Chondrocyte (in vitro differentiated cells): ENCODE measurements around the gene DOCK7. TPM values are rescaled to one million over a fixed set of nuclear protein-coding genes. Genes with fewer than 3 reads are reported as not detected.

Experiments
- DNase-seq: peaks from one replicate; pipeline ENCODE4 v3.0.0; 2021; ENCODE audit warnings: mixed read lengths, low spot score
- H3K27ac Mint-ChIP-seq: one replicate; pipeline ENCODE4 v1.8.0; 2021; ENCODE audit warnings: mild to moderate bottlenecking, moderate library complexity, mixed read lengths; ENCODE audit not compliant: unreplicated experiment
- H3K27me3 Mint-ChIP-seq: 2 replicates; pipeline ENCODE4 v1.8.0; 2021; ENCODE audit warnings: low read depth, mixed read lengths
- H3K36me3 Mint-ChIP-seq: 2 replicates; pipeline ENCODE4 v1.8.0; 2021; ENCODE audit warnings: low read depth, mixed read lengths
- H3K4me1 Mint-ChIP-seq: 2 replicates; pipeline ENCODE4 v1.8.0; 2021; ENCODE audit warnings: low read depth, mild to moderate bottlenecking, mixed read lengths
- H3K4me3 Mint-ChIP-seq: one replicate; pipeline ENCODE4 v1.8.0; 2021; ENCODE audit warnings: mild to moderate bottlenecking, moderate library complexity, mixed read lengths; ENCODE audit not compliant: unreplicated experiment
- H3K9me3 Mint-ChIP-seq: 2 replicates; pipeline ENCODE4 v1.8.0; 2021; ENCODE audit warnings: low read depth, mixed read lengths
- CTCF ChIP-seq: fragments of 200-600 bp; sonication (generic); IDR thresholded peaks from 2 replicates; pipeline ENCODE4 v1.5.0; 2021; ENCODE audit warnings: antibody characterized with exemption, mild to moderate bottlenecking, moderate library complexity
- total RNA-seq: library from RNA; stranded (reverse); gene quantifications from 3 replicates; pipeline ENCODE4 v1.2.1, GENCODE V29; 2021

Gene DOCK7
- total RNA-seq, 1 donor from 2014 or later, result 88.4 TPM

- Mint-ChIP-seq H3K4me3 (peak overlapping the region; percentile 91), H3K36me3 (peaks cover 4% of the 10 kb centered on the region), H3K27ac (peak overlapping the region; percentile 85), H3K4me1 (peaks cover 48% of the 10 kb centered on the region), H3K9me3 (no peaks in the 10 kb centered on the region), H3K27me3 (no peaks in the 10 kb centered on the region)
- TF ChIP-seq CTCF, result no peak
- DNase-seq, result no peak
These were observed 250.0 kb downstream of the DOCK7 start for GRCh38 chr1:62438163-62438562.

- peak overlapping the region; percentile 91 for H3K4me3 Mint-ChIP-seq
- no peaks in the 10 kb centered on the region for H3K27me3 Mint-ChIP-seq
- no peak for DNase-seq
- peaks cover 4% of the 10 kb centered on the region for H3K36me3 Mint-ChIP-seq
- peak overlapping the region; percentile 100 for H3K27ac Mint-ChIP-seq
- no peaks in the 10 kb centered on the region for H3K9me3 Mint-ChIP-seq
- no peak for TF ChIP-seq CTCF
- peaks cover 48% of the 10 kb centered on the region for H3K4me1 Mint-ChIP-seq
These were observed 250.8 kb downstream of the DOCK7 start for GRCh38 chr1:62437273-62437940.

GRCh38 chr1:62436466-62437272 lies 251.5 kb downstream of the DOCK7 start, which contains the start of gene USP1:
TSS of gene USP1 (plus strand) at chr1:62437049. CDS start at chr1:62439868, 2,819 bp downstream.
- DNase-seq, result peak; percentile 99
- H3K4me1 Mint-ChIP-seq, result peaks cover 45% of the 10 kb centered on the region
- peak; percentile 15 for TF ChIP-seq CTCF
- H3K27me3 Mint-ChIP-seq, result no peaks in the 10 kb centered on the region
- H3K27ac Mint-ChIP-seq, result peak within 1 kb of the TSS; percentile 100
- peak within 1 kb of the TSS; percentile 91 for H3K4me3 Mint-ChIP-seq
- no peaks in the 10 kb centered on the region for H3K9me3 Mint-ChIP-seq
- no peaks in the 10 kb centered on the region for H3K36me3 Mint-ChIP-seq

GRCh38 chr1:62436039-62436465 lies 252.1 kb downstream of the DOCK7 start:
- Mint-ChIP-seq H3K36me3 (no peaks in the 10 kb centered on the region), H3K9me3 (no peaks in the 10 kb centered on the region), H3K4me1 (peaks cover 39% of the 10 kb centered on the region), H3K27ac (peak overlapping the region; percentile 100), H3K27me3 (no peaks in the 10 kb centered on the region), H3K4me3 (peak overlapping the region; percentile 91)
- peak; percentile 99 for DNase-seq
- TF ChIP-seq CTCF, result no peak

GRCh38 chr1:62435231-62436038 lies 252.8 kb downstream of the DOCK7 start:
- Mint-ChIP-seq H3K27me3 (no peaks in the 10 kb centered on the region), H3K36me3 (no peaks in the 10 kb centered on the region), H3K4me3 (peak overlapping the region; percentile 91), H3K9me3 (no peaks in the 10 kb centered on the region), H3K4me1 (peaks cover 33% of the 10 kb centered on the region), H3K27ac (peak overlapping the region; percentile 100)
- no peak for TF ChIP-seq CTCF
- no peak for DNase-seq
